Fibroblast of skin of abdomen (primary cell): ENCODE results near the gene TWF2.

ENCODE experiments used
- DNase-seq: peaks from one replicate; pipeline ENCODE4 v3.0.0-alpha.2; 2013

The TWF2 gene

GRCh38 chr3:52257911-52258310 lies 19.0 kb upstream of the TWF2 start:
- no peak for DNase-seq

- no peak for DNase-seq
Measured at GRCh38 chr3:52256622-52257021, 17.7 kb upstream of the TWF2 start.

- no peak for DNase-seq
Measured at GRCh38 chr3:52256159-52256558, 17.2 kb upstream of the TWF2 start.

- no peak for DNase-seq
Measured at GRCh38 chr3:52254608-52255007, 15.7 kb upstream of the TWF2 start.

GRCh38 chr3:52253314-52254304 lies 14.7 kb upstream of the TWF2 start:
- DNase-seq = no peak

- no peak for DNase-seq
Measured at GRCh38 chr3:52250122-52250521, 11.2 kb upstream of the TWF2 start.

- DNase-seq = no peak
Measured at GRCh38 chr3:52249683-52250082, 10.7 kb upstream of the TWF2 start.

GRCh38 chr3:52248816-52249547 lies 10.0 kb upstream of the TWF2 start:
- DNase-seq = no peak

- DNase-seq = no peak
Measured at GRCh38 chr3:52248165-52248541, 9.2 kb upstream of the TWF2 start.

- no peak for DNase-seq
Measured at GRCh38 chr3:52247409-52248164, 8.6 kb upstream of the TWF2 start.

GRCh38 chr3:52246728-52247408 lies 7.9 kb upstream of the TWF2 start:
- DNase-seq = no peak

- DNase-seq = no peak
Measured at GRCh38 chr3:52246264-52246620, 7.3 kb upstream of the TWF2 start.

GRCh38 chr3:52245322-52246263 lies 6.6 kb upstream of the TWF2 start, which contains the start of gene PPM1M:
TSS of gene PPM1M (plus strand) at chr3:52245759. CDS start at chr3:52245825, 66 bp downstream.
- DNase-seq = peak; percentile 65

GRCh38 chr3:52243791-52244628 lies 5.1 kb upstream of the TWF2 start:
- DNase-seq = no peak

GRCh38 chr3:52242039-52242438 lies 3.1 kb upstream of the TWF2 start:
- DNase-seq = no peak

- DNase-seq = no peak
Measured at GRCh38 chr3:52240886-52241370, 2.0 kb upstream of the TWF2 start.

GRCh38 chr3:52240059-52240885 lies 1.3 kb upstream of the TWF2 start:
- DNase-seq = peak; percentile 93

GRCh38 chr3:52238193-52238760 lies 681 bp downstream of the TWF2 start:
- DNase-seq = no peak
